ENCODE measurements around the gene CREB3L1. TPM values are rescaled to one million over a fixed set of nuclear protein-coding genes. Genes with fewer than 3 reads are reported as not detected.
A peak's percentile ranks its signal among the peaks of the same experiment; 100 is the strongest.

Gene CREB3L1
- total RNA-seq, 1 donor: 33.3 TPM

GRCh38 chr11:46331282-46331984 lies 54.0 kb downstream of the CREB3L1 start:
- peak; percentile 54 for DNase-seq (ENCODE audit: insufficient read length, low spot score, missing footprints)

GRCh38 chr11:46332093-46332567 lies 54.7 kb downstream of the CREB3L1 start:
- Histone ChIP-seq H4K20me1 (ENCODE audit: insufficient read depth, low read length) (no peaks in the 10 kb centered on the region), H3K27ac (ENCODE audit: low read depth, low read length) (no peak overlapping the region), H3K9me3 (ENCODE audit: low read depth, low read length) (no peaks in the 10 kb centered on the region), H3K4me1 (ENCODE audit: insufficient read depth, low read length) (peaks cover 2% of the 10 kb centered on the region), H3K36me3 (ENCODE audit: insufficient read depth, low read length) (no peaks in the 10 kb centered on the region), H3K27me3 (ENCODE audit: insufficient read depth, low read length) (peaks cover 57% of the 10 kb centered on the region), H3K79me2 (ENCODE audit: insufficient read depth, low read length) (no peaks in the 10 kb centered on the region), H3K4me3 (ENCODE audit: insufficient read depth, low read length) (peak overlapping the region; percentile 50), H3K4me2 (ENCODE audit: insufficient read depth, low read length) (peak overlapping the region; percentile 60), H2AFZ (ENCODE audit: low read length) (no peak overlapping the region)
- no peak for TF ChIP-seq CTCF (IDR thresholded peaks at IDR 0.05; ENCODE audit: extremely low read depth, low read depth, low read length)
- peak; percentile 70 for DNase-seq (ENCODE audit: insufficient read length, low spot score, missing footprints)

More at GRCh38 chr11:46331282-46331984, 54.0 kb downstream of the CREB3L1 start:
- TF ChIP-seq CTCF (IDR thresholded peaks at IDR 0.05; ENCODE audit: extremely low read depth, low read depth, low read length): no peak
- H2AFZ ChIP-seq (ENCODE audit: low read length): no peak overlapping the region
- H3K4me3 ChIP-seq (ENCODE audit: insufficient read depth, low read length): no peak overlapping the region
- peaks cover 2% of the 10 kb centered on the region for H3K4me1 ChIP-seq (ENCODE audit: insufficient read depth, low read length)
- no peak overlapping the region for H3K27ac ChIP-seq (ENCODE audit: low read depth, low read length)
- H3K4me2 ChIP-seq (ENCODE audit: insufficient read depth, low read length): no peak overlapping the region
- H4K20me1 ChIP-seq (ENCODE audit: insufficient read depth, low read length): no peaks in the 10 kb centered on the region
- H3K27me3 ChIP-seq (ENCODE audit: insufficient read depth, low read length): peaks cover 57% of the 10 kb centered on the region
- H3K79me2 ChIP-seq (ENCODE audit: insufficient read depth, low read length): no peaks in the 10 kb centered on the region
- H3K36me3 ChIP-seq (ENCODE audit: insufficient read depth, low read length): no peaks in the 10 kb centered on the region
- no peaks in the 10 kb centered on the region for H3K9me3 ChIP-seq (ENCODE audit: low read depth, low read length)

- Histone ChIP-seq H3K36me3 (ENCODE audit: insufficient read depth, low read length) (no peaks in the 10 kb centered on the region), H3K27me3 (ENCODE audit: insufficient read depth, low read length) (peaks cover 59% of the 10 kb centered on the region), H2AFZ (ENCODE audit: low read length) (no peak overlapping the region), H3K4me1 (ENCODE audit: insufficient read depth, low read length) (peaks cover 2% of the 10 kb centered on the region), H3K4me2 (ENCODE audit: insufficient read depth, low read length) (peak overlapping the region; percentile 60), H3K27ac (ENCODE audit: low read depth, low read length) (no peak overlapping the region), H3K9me3 (ENCODE audit: low read depth, low read length) (no peaks in the 10 kb centered on the region), H4K20me1 (ENCODE audit: insufficient read depth, low read length) (no peaks in the 10 kb centered on the region), H3K4me3 (ENCODE audit: insufficient read depth, low read length) (peak overlapping the region; percentile 50), H3K79me2 (ENCODE audit: insufficient read depth, low read length) (no peaks in the 10 kb centered on the region)
- no peak for TF ChIP-seq CTCF (IDR thresholded peaks at IDR 0.05; ENCODE audit: extremely low read depth, low read depth, low read length)
- DNase-seq (ENCODE audit: insufficient read length, low spot score, missing footprints): peak; percentile 85
Measured at GRCh38 chr11:46332568-46333393, 55.3 kb downstream of the CREB3L1 start.

All from osteoblast (primary cell).